KOPT-K1 (cell line): ENCODE data around the gene TRIM46.
A peak's percentile ranks its signal among the peaks of the same experiment; 100 is the strongest.
"Not testable (repeated sequence)": the region's sequence is repeated elsewhere in the genome, so short reads cannot be mapped to it uniquely, and the experiment has no call there.

Experiments
- H3K27ac ChIP-seq: fragments of 200-600 bp; sonication (generic); 2 replicates; pipeline ENCODE4 v1.5.1; 2016; ENCODE audit warnings: antibody characterized with exemption, mild to moderate bottlenecking, low read depth, low read length; ENCODE audit not compliant: poor library complexity, severe bottlenecking
- H3K36me3 ChIP-seq: fragments of 200-600 bp; sonication (generic); 2 replicates; pipeline ENCODE4 v1.5.1; 2017; ENCODE audit warnings: antibody characterized with exemption, mild to moderate bottlenecking, low read length, moderate library complexity; ENCODE audit not compliant: insufficient read depth
- H3K9me3 ChIP-seq: fragments of 200-600 bp; sonication (generic); 2 replicates; pipeline ENCODE4 v1.5.1; 2017; ENCODE audit warnings: antibody characterized with exemption, low read length, mild to moderate bottlenecking; ENCODE audit not compliant: insufficient read depth, poor library complexity, severe bottlenecking

The TRIM46 gene

GRCh38 chr1:155134322-155134721 lies 39.3 kb upstream of the TRIM46 start:
- Histone ChIP-seq H3K9me3 (no peaks in the 10 kb centered on the region), H3K27ac (no peak overlapping the region), H3K36me3 (no peaks in the 10 kb centered on the region)

GRCh38 chr1:155134880-155135414 lies 38.7 kb upstream of the TRIM46 start:
- peak overlapping the region; percentile 93 for H3K27ac ChIP-seq
- H3K36me3 ChIP-seq: no peaks in the 10 kb centered on the region

GRCh38 chr1:155135415-155136028 lies 38.1 kb upstream of the TRIM46 start, which contains the start of gene SLC50A1:
TSS of gene SLC50A1 (plus strand) at chr1:155135852. CDS start at chr1:155135912, 60 bp downstream.
- no peaks in the 10 kb centered on the region for H3K9me3 ChIP-seq
- no peaks in the 10 kb centered on the region for H3K36me3 ChIP-seq
- H3K27ac ChIP-seq: peak within 1 kb of the TSS; percentile 93

More at GRCh38 chr1:155134880-155135414, 38.7 kb upstream of the TRIM46 start:
- H3K9me3 ChIP-seq: no peaks in the 10 kb centered on the region

GRCh38 chr1:155136748-155137147 lies 36.9 kb upstream of the TRIM46 start:
- no peaks in the 10 kb centered on the region for H3K36me3 ChIP-seq
- peak overlapping the region; percentile 93 for H3K27ac ChIP-seq
- H3K9me3 ChIP-seq: no peaks in the 10 kb centered on the region

GRCh38 chr1:155137154-155137949 lies 36.3 kb upstream of the TRIM46 start:
- H3K36me3 ChIP-seq: no peaks in the 10 kb centered on the region
- peak overlapping the region; percentile 93 for H3K27ac ChIP-seq

GRCh38 chr1:155139895-155140629 lies 33.6 kb upstream of the TRIM46 start, which contains the start of gene DPM3:
TSS of gene DPM3 (minus strand) at chr1:155140531. CDS start at chr1:155140240, 291 bp downstream.
- no peaks in the 10 kb centered on the region for H3K36me3 ChIP-seq
- peak within 1 kb of the TSS; percentile 78 for H3K27ac ChIP-seq
- no peaks in the 10 kb centered on the region for H3K9me3 ChIP-seq

More at GRCh38 chr1:155137154-155137949, 36.3 kb upstream of the TRIM46 start:
- no peaks in the 10 kb centered on the region for H3K9me3 ChIP-seq

- H3K36me3 ChIP-seq: no peaks in the 10 kb centered on the region
- H3K27ac ChIP-seq: peak overlapping the region; percentile 78
- no peaks in the 10 kb centered on the region for H3K9me3 ChIP-seq
Measured at GRCh38 chr1:155140630-155140953, 33.1 kb upstream of the TRIM46 start.

- Histone ChIP-seq H3K27ac (no peak overlapping the region), H3K9me3 (no peaks in the 10 kb centered on the region), H3K36me3 (no peaks in the 10 kb centered on the region)
Measured at GRCh38 chr1:155141749-155142148, 31.9 kb upstream of the TRIM46 start.

GRCh38 chr1:155145491-155145890 lies 28.2 kb upstream of the TRIM46 start:
- no peaks in the 10 kb centered on the region for H3K9me3 ChIP-seq
- no peaks in the 10 kb centered on the region for H3K36me3 ChIP-seq
- no peak overlapping the region for H3K27ac ChIP-seq

GRCh38 chr1:155155996-155156643 lies 17.5 kb upstream of the TRIM46 start:
- not testable (repeated sequence) for H3K36me3 ChIP-seq

GRCh38 chr1:155158991-155159390 lies 14.7 kb upstream of the TRIM46 start:
- Histone ChIP-seq H3K36me3 (no peaks in the 10 kb centered on the region), H3K27ac (no peak overlapping the region), H3K9me3 (no peaks in the 10 kb centered on the region)

More at GRCh38 chr1:155155996-155156643, 17.5 kb upstream of the TRIM46 start:
- not testable (repeated sequence) for H3K9me3 ChIP-seq, H3K27ac ChIP-seq

GRCh38 chr1:155160128-155160527 lies 13.5 kb upstream of the TRIM46 start:
- H3K36me3 ChIP-seq: no peaks in the 10 kb centered on the region
- H3K9me3 ChIP-seq: no peaks in the 10 kb centered on the region
- no peak overlapping the region for H3K27ac ChIP-seq

GRCh38 chr1:155162631-155163030 lies 11.0 kb upstream of the TRIM46 start:
- not testable (repeated sequence) for H3K27ac ChIP-seq, H3K36me3 ChIP-seq, H3K9me3 ChIP-seq

GRCh38 chr1:155163785-155164184 lies 9.9 kb upstream of the TRIM46 start:
- not testable (repeated sequence) for H3K27ac ChIP-seq, H3K36me3 ChIP-seq, H3K9me3 ChIP-seq
